Sigmoid colon (tissue), 7 donors: Measurements from ENCODE around the gene NREP. TPM values are rescaled to one million over a fixed set of nuclear protein-coding genes. Genes with fewer than 3 reads are reported as not detected.

Experiments used
- DNase-seq: peaks from one replicate; pipeline ENCODE4 v3.0.0-alpha.2; 2019
- H3K27ac ChIP-seq, 4 donors: fragments of 200-600 bp; sonication (generic); one replicate each; pipeline ENCODE4 v1.5.1; 2016 to 2019; ENCODE audit warnings: mild to moderate bottlenecking in 1 of 4
- H3K27me3 ChIP-seq, 3 donors: fragments of 200-600 bp; sonication (generic); one replicate each; pipeline ENCODE4 v1.5.1; 2019; ENCODE audit warnings: mild to moderate bottlenecking in 1 of 3
- H3K36me3 ChIP-seq, 4 donors: fragments of 200-600 bp; sonication (generic); one replicate each; pipeline ENCODE4 v1.5.1; 2016 to 2019
- H3K4me1 ChIP-seq, 4 donors: fragments of 200-600 bp; sonication (generic); one replicate each; pipeline ENCODE4 v1.5.1; 2017 to 2019
- H3K4me3 ChIP-seq, 4 donors: fragments of 200-600 bp; sonication (generic); one replicate each; pipeline ENCODE4 v1.5.1; 2017 to 2019; ENCODE audit warnings: mild to moderate bottlenecking in 2 of 4, moderate library complexity in 1 of 4
- H3K9me3 ChIP-seq, 4 donors: fragments of 200-600 bp in 3 of 4; sonication (generic) in 3 of 4; one replicate each; pipeline versions ENCODE4 v1.5.1 to v1.6.1; 2013 to 2019
- CTCF ChIP-seq, 4 experiments: fragments of 450-650 bp in 3 of 4; fragments of 200-600 bp in 1 of 4; IDR thresholded peaks; one replicate each; pipeline ENCODE4 v1.5.1; 2016 to 2019; ENCODE audit warnings: antibody characterized with exemption in 4 of 4, mild to moderate bottlenecking in 3 of 4, moderate library complexity in 2 of 4
- EP300 ChIP-seq, 4 donors: sonication (generic); formaldehyde crosslinking; IDR thresholded peaks; one replicate each; pipeline ENCODE4 v1.6.1; 2017; ENCODE audit warnings: antibody characterized with exemption in 4 of 4
- POLR2A ChIP-seq, 2 donors: fragments of 450-650 bp; IDR thresholded peaks; one replicate each; pipeline ENCODE4 v1.6.1; 2016; ENCODE audit warnings: antibody characterized with exemption in 2 of 2, mild to moderate bottlenecking in 2 of 2, moderate library complexity in 2 of 2
- POLR2AphosphoS5 ChIP-seq, 4 donors: sonication (generic); formaldehyde crosslinking; IDR thresholded peaks; one replicate each; pipeline ENCODE4 v1.6.1; 2017; ENCODE audit warnings: antibody characterized with exemption in 4 of 4
- WGBS, 2 donors: extraction: QIAGEN DNeasy Blood & Tissue Kit; methylation state at CpG; one replicate each; pipeline ENCODE4 v1.1.7; 2013; 5-methylcytosine and 5-hydroxymethylcytosine counted together
- intact Hi-C: fragments of 100-400 bp; cut with DNase I; formaldehyde crosslinking; loops from one replicate; pipeline ENCODE4 v1.15.1; 2023
- polyA plus RNA-seq, 3 donors: library from polyadenylated mRNA; stranded (reverse); fragments of 200-250 nt; gene quantifications; one replicate each; pipeline ENCODE4 v1.2.3, GENCODE V29; 2013
- total RNA-seq, 4 donors: library from RNA; depleted of rRNA; stranded (reverse); fragments of >200 nt; gene quantifications; one replicate each; pipeline ENCODE4 v1.1.0, GENCODE V29; 2016
- donor health status: healthy with polysubstance abuse.
- donor health status: Bipolar disorder and iron deficiency.
- donor health status: healthy.

The NREP gene
- total and polyA plus RNA-seq, 7 donors: 6.5 to 41.3 (median 14.6) TPM

DNA sequence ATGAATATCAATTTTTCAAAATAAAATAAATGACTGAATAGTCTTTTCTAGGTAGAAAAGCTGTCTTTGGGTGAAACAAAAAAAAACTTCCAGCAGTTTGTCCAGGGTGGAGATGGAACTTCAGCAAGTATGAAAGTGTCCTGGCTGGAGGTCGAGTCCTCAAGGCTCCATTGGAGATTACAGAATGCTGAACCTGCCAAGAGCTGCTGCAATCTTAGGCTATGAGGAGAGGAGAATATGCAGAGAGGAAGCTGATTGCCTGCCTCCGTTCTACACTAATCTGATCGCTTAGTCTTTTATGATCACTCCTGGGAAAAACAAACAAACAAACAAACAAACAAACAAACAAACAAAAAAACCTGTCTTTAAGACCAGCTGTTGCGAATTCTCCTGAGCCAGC, 50.6 kb downstream of the NREP start:
- 20 to 78% methylated on average over 4 of the region's 4 CpGs for WGBS, 2 donors
- intact Hi-C loops: no loop called here
- Histone ChIP-seq H3K4me3 (no peak overlapping the region), H3K9me3 (no peaks in the 10 kb centered on the region), H3K4me1 (no peaks in the 10 kb centered on the region), H3K27ac (no peak overlapping the region), H3K36me3 (no peaks in the 10 kb centered on the region), H3K27me3 (no peaks in the 10 kb centered on the region)
- no peak for DNase-seq
- no peak for TF ChIP-seq POLR2A (IDR thresholded peaks at IDR 0.05)
- TF ChIP-seq CTCF (IDR thresholded peaks at IDR 0.05): no peak
- no peak for TF ChIP-seq EP300 (IDR thresholded peaks at IDR 0.05)
- no peak for TF ChIP-seq POLR2AphosphoS5 (IDR thresholded peaks at IDR 0.05)

- H3K36me3 ChIP-seq: no peaks in the 10 kb centered on the region
- H3K27me3 ChIP-seq: no peaks in the 10 kb centered on the region
- H3K9me3 ChIP-seq: no peaks in the 10 kb centered on the region
- TF ChIP-seq POLR2A (IDR thresholded peaks at IDR 0.05) (no peak), POLR2AphosphoS5 (IDR thresholded peaks at IDR 0.05) (no peak), CTCF (IDR thresholded peaks at IDR 0.05) (no peak), EP300 (IDR thresholded peaks at IDR 0.05) (no peak)
- intact Hi-C loops: no loop called here
- H3K4me1 ChIP-seq: no peaks in the 10 kb centered on the region
- 46 to 56% methylated on average over 2 of the region's 2 CpGs for WGBS, 2 donors
- no peak overlapping the region for H3K4me3 ChIP-seq
- no peak overlapping the region for H3K27ac ChIP-seq
- no peak for DNase-seq
Measured at GRCh38 chr5:111704452-111705085, 52.4 kb downstream of the NREP start.

DNA sequence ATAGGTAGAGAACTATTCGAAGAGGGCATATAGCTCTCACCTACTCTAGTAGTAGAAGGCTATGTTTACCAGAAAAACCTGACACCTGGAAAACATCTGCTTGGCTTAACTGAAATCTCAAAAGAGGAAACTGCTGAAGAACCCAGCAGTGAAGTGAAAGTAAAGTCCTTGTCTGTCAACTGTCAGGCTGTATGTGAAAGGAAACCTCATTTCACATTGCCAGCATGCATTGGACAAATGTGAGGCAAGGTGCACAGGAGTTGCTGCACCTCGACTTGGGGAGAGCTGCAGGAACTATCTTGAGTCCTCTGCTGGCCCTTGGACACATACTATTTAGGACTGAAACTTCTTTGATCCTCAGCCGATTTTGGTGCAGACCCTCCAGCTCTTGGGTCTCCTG, 53.3 kb downstream of the NREP start:
- intact Hi-C loops: no loop called here
- H3K4me3 ChIP-seq: no peak overlapping the region
- H3K27me3 ChIP-seq: no peaks in the 10 kb centered on the region
- no peak for DNase-seq
- H3K36me3 ChIP-seq: no peaks in the 10 kb centered on the region
- H3K27ac ChIP-seq: no peak overlapping the region
- WGBS, 2 donors: 27 to 39% methylated on average over 3 of the region's 3 CpGs
- no peaks in the 10 kb centered on the region for H3K9me3 ChIP-seq
- no peaks in the 10 kb centered on the region for H3K4me1 ChIP-seq
- TF ChIP-seq CTCF (IDR thresholded peaks at IDR 0.05) (no peak), POLR2A (IDR thresholded peaks at IDR 0.05) (no peak), POLR2AphosphoS5 (IDR thresholded peaks at IDR 0.05) (no peak), EP300 (IDR thresholded peaks at IDR 0.05) (no peak)

DNA sequence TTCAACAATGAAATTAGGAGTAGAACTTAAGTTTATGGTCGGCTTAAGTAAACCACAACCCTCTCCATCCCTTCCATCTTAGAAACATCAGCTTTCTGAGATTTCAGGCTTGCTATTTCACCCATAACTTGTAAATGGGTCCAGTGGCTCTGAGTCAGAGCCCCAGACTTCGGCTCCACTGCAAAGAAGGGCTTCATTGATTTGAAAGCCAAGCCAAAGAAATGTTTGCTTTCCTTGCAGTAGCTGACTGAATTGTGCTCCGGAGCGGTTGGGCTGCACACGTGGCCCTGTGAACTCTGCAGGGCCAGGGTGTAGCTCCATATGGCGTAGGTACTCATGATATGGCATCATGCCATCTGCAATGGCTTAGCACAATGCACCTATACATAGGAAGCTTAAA, 57.0 kb downstream of the NREP start:
- Histone ChIP-seq H3K27me3 (no peaks in the 10 kb centered on the region), H3K4me3 (no peak overlapping the region), H3K9me3 (no peaks in the 10 kb centered on the region), H3K36me3 (no peaks in the 10 kb centered on the region), H3K4me1 (no peaks in the 10 kb centered on the region), H3K27ac (no peak overlapping the region)
- 18 to 69% methylated on average over 6 of the region's 6 CpGs for WGBS, 2 donors
- intact Hi-C loops: no loop called here
- DNase-seq: no peak
- TF ChIP-seq POLR2A (IDR thresholded peaks at IDR 0.05) (no peak), EP300 (IDR thresholded peaks at IDR 0.05) (no peak), POLR2AphosphoS5 (IDR thresholded peaks at IDR 0.05) (no peak), CTCF (IDR thresholded peaks at IDR 0.05) (no peak)

- no peaks in the 10 kb centered on the region for H3K4me1 ChIP-seq
- no peak overlapping the region for H3K27ac ChIP-seq
- no peaks in the 10 kb centered on the region for H3K27me3 ChIP-seq
- no peak overlapping the region for H3K4me3 ChIP-seq
- no peak for TF ChIP-seq CTCF (IDR thresholded peaks at IDR 0.05)
- no peak for TF ChIP-seq POLR2AphosphoS5 (IDR thresholded peaks at IDR 0.05)
- TF ChIP-seq POLR2A (IDR thresholded peaks at IDR 0.05): no peak
- no peak for TF ChIP-seq EP300 (IDR thresholded peaks at IDR 0.05)
- WGBS, 2 donors: 82 to 85% methylated on average over 1 of the region's 1 CpG
- DNase-seq: no peak
- H3K9me3 ChIP-seq: no peaks in the 10 kb centered on the region
- intact Hi-C loops: no loop called here
- H3K36me3 ChIP-seq: no peaks in the 10 kb centered on the region
Measured at GRCh38 chr5:111699324-111699723, 57.7 kb downstream of the NREP start.
